ENCODE data around the gene LRP1B.

DNA sequence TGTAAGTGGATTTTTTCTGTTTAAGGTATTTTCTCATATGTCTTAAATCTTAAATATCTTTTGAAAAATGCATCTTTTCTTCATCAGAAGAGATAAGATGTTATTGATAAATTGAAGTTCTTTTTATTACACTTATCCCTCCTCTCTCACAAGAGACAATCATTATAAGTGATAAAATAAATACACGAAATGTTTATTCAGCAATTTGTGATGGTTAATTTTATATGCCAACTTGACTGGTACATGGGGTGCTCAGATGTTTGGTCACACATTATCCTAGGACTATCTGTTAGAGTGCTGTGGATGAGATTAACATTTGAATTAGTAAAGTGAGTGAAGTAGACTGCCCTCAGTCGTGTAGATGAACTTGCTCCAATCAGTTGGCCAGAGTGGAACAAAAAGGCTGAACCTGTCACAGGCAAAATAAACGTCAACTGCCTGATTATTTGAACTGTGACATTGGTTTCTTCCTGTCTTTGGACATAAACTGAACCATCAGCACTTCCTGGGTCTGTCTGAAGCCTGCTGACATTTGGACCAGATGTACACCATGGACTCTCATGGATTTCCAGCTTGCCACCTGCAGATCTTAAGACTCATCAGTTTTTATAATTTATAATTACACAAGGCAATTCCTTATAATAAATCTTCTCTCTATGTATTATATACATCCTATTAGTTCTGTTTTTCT, 1126.7 kb downstream of the LRP1B start:
- no peak for TF ChIP-seq POLR2A (IDR thresholded peaks at IDR 0.05)
- no peak for TF ChIP-seq CTCF (IDR thresholded peaks at IDR 0.05)
